Activated naive CD8-positive, alpha-beta T cell treated with anti-CD3 and anti-CD28 coated beads for 36 hours (primary cell): ENCODE data around the gene FLG. TPM values are rescaled to one million over a fixed set of nuclear protein-coding genes. Genes with fewer than 3 reads are reported as not detected.
"Not testable (repeated sequence)": the region's sequence is repeated elsewhere in the genome, so short reads cannot be mapped to it uniquely, and the experiment has no call there.

Source experiments
- DNase-seq: peaks from one replicate; pipeline ENCODE4 v3.0.0; 2021
- H3K27ac Mint-ChIP-seq: one replicate; pipeline ENCODE4 v1.8.0; 2022; ENCODE audit warnings: mild to moderate bottlenecking, moderate library complexity, mixed read lengths
- H3K27me3 Mint-ChIP-seq: one replicate; pipeline ENCODE4 v1.8.0; 2022; ENCODE audit warnings: mild to moderate bottlenecking, mixed read lengths
- H3K36me3 Mint-ChIP-seq: one replicate; pipeline ENCODE4 v1.8.0; 2021; ENCODE audit warnings: mild to moderate bottlenecking, mixed read lengths
- H3K4me1 Mint-ChIP-seq: one replicate; pipeline ENCODE4 v1.8.0; 2021; ENCODE audit warnings: mixed read lengths
- H3K4me3 Mint-ChIP-seq: one replicate; pipeline ENCODE4 v1.8.0; 2022; ENCODE audit warnings: mild to moderate bottlenecking, moderate library complexity, mixed read lengths
- H3K9me3 Mint-ChIP-seq: one replicate; pipeline ENCODE4 v1.8.0; 2022; ENCODE audit warnings: mixed read lengths
- total RNA-seq, 2 experiments: library from RNA; stranded (reverse); gene quantifications; one replicate each; pipeline ENCODE4 v1.2.3, GENCODE V29; 2021

Gene FLG
- total RNA-seq, 2 experiments from 2014 or later: not detected

- no peak for DNase-seq
- Mint-ChIP-seq H3K4me1 (no peaks in the 10 kb centered on the region), H3K9me3 (peaks cover 6% of the 10 kb centered on the region), H3K4me3 (no peak overlapping the region), H3K36me3 (peaks cover 47% of the 10 kb centered on the region), H3K27ac (no peak overlapping the region), H3K27me3 (no peaks in the 10 kb centered on the region)
These were observed 15.1 kb downstream of the FLG start for GRCh38 chr1:152309955-152310354.

GRCh38 chr1:152309320-152309901, 15.6 kb downstream of the FLG start:
- not testable (repeated sequence) for H3K27ac Mint-ChIP-seq, H3K9me3 Mint-ChIP-seq, H3K4me3 Mint-ChIP-seq, H3K4me1 Mint-ChIP-seq, DNase-seq, H3K27me3 Mint-ChIP-seq
- H3K36me3 Mint-ChIP-seq: peaks cover 51% of the 10 kb centered on the region

- H3K4me3 Mint-ChIP-seq, H3K4me1 Mint-ChIP-seq, H3K27ac Mint-ChIP-seq, DNase-seq, H3K27me3 Mint-ChIP-seq, H3K9me3 Mint-ChIP-seq: not testable (repeated sequence)
- peaks cover 48% of the 10 kb centered on the region for H3K36me3 Mint-ChIP-seq
These were observed 16.3 kb downstream of the FLG start for GRCh38 chr1:152308758-152309157.

GRCh38 chr1:152307970-152308369, 17.1 kb downstream of the FLG start:
- not testable (repeated sequence) for H3K27me3 Mint-ChIP-seq, DNase-seq, H3K27ac Mint-ChIP-seq

DNA sequence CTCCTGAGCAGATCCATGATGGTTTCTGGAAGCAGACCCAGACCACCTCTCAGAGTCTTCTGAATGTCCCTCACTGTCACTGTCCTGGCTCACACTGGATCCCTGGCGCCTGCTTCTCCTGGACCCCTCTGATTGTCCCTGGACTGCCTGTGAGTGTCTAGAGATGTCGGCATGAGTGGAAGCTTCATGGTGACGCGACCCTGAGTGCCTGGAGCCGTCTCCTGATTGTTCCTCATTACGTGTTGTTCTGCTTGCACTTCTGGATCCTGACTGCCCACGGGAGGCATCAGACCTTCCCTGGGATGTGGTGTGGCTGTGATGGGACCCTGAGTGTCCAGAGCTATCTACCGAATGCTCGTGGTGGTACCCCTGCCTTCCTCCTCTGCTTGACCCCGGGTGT, 18.9 kb downstream of the FLG start:
- not testable (repeated sequence) for H3K9me3 Mint-ChIP-seq, H3K27ac Mint-ChIP-seq, H3K4me3 Mint-ChIP-seq, H3K27me3 Mint-ChIP-seq, H3K4me1 Mint-ChIP-seq, DNase-seq
- H3K36me3 Mint-ChIP-seq: peaks cover 40% of the 10 kb centered on the region

More at GRCh38 chr1:152307970-152308369, 17.1 kb downstream of the FLG start:
- H3K9me3 Mint-ChIP-seq, H3K4me1 Mint-ChIP-seq, H3K4me3 Mint-ChIP-seq: not testable (repeated sequence)
- H3K36me3 Mint-ChIP-seq: peaks cover 52% of the 10 kb centered on the region

DNA sequence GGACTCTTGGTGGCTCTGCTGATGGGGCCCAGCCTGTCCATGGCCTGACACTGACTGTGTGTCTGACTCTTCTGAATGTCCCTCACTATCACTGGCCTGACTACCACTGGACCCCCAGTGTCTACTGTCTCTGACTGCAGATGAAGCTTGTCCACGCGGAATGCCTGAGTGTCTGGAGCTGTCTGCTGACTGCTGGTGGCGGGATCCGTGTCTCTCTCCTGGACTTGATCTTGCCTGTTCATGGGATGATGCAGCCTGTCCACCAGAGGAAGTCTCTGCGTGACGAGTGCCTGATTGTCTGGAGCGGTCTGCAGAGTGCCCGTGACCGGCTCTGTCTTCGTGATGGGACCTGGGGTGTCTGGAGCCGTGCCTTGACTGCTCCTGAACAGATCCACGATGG, 20.3 kb downstream of the FLG start:
- DNase-seq, H3K27ac Mint-ChIP-seq, H3K4me3 Mint-ChIP-seq, H3K9me3 Mint-ChIP-seq, H3K4me1 Mint-ChIP-seq, H3K27me3 Mint-ChIP-seq: not testable (repeated sequence)
- H3K36me3 Mint-ChIP-seq: peaks cover 27% of the 10 kb centered on the region

DNA sequence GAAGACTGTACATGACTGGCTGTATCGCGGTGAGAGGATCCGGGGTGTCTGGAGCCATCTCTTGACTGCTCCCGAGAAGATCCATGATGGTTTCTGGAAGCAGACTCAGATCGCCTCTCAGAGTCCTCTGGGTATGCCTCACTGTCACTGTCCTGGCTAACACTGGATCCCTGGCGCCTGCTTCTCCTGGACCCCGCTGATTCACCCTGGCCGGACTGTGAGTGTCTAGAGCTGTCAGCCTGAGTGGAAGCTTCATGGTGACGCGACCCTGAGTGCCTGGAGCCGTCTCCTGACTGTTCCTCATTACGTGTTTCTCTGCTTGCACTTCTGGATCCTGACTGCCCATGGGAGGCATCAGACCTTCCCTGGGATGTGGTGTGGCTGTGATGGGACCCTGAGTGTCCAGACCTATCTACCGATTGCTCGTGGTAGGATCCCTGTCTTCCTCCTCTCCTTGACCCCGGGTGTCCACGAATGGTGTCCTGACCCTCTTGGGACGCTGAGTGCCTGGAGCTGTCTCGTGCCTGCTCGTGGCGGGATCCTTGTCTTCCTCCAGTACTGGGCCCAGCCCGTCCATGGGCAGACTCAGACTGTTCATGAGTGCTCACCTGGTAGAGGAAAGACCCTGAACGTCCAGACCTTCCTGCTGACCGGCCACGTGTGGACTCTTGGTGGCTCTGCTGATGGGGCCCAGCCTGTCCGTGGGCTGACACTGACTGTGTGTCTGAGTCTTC, 21.7 kb downstream of the FLG start:
- H3K27me3 Mint-ChIP-seq, H3K4me1 Mint-ChIP-seq, H3K9me3 Mint-ChIP-seq, DNase-seq, H3K27ac Mint-ChIP-seq, H3K4me3 Mint-ChIP-seq: not testable (repeated sequence)
- H3K36me3 Mint-ChIP-seq: peaks cover 16% of the 10 kb centered on the region

DNA sequence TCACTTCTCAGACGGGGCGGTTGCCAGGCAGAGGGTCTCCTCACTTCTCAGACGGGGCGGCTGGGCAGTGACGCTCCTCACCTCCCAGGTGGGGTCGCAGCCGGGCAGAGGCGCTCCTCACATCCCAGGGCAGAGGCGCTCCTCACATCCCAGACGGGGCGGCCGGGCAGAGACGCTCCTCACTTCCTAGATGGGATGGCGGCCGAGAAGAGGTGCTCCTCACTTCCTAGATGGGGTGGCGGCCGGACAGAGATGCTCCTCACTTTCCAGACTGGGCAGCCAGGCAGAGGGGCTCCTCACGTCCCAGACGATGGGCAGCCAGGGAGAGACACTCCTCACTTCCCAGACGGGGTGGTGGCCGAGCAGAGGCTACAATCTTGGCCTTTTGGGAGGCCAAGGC, 68.6 kb downstream of the FLG start:
- H3K4me3 Mint-ChIP-seq, DNase-seq, H3K27me3 Mint-ChIP-seq, H3K27ac Mint-ChIP-seq, H3K4me1 Mint-ChIP-seq: not testable (repeated sequence)
- H3K36me3 Mint-ChIP-seq: peaks cover 27% of the 10 kb centered on the region
- H3K9me3 Mint-ChIP-seq: peaks cover 14% of the 10 kb centered on the region

Other genes with a start within 250 kb of the FLG start
- not detected for gene TCHHL1, start 236.2 kb downstream of the FLG start, total RNA-seq
- gene TCHH, start 209.8 kb downstream of the FLG start, total RNA-seq: under 1 TPM; 0.12 to 0.22 TPM
- not detected for gene RPTN, start 166.0 kb downstream of the FLG start, total RNA-seq
- not detected for gene HRNR, start 101.0 kb downstream of the FLG start, total RNA-seq
- not detected for gene FLG2, start 34.8 kb upstream of the FLG start, total RNA-seq
- gene CRNN, start 89.0 kb upstream of the FLG start, total RNA-seq: not detected
- gene LCE5A, start 185.6 kb upstream of the FLG start, total RNA-seq: not detected
- gene CRCT1, start 189.2 kb upstream of the FLG start, total RNA-seq: not detected
- gene LCE3E, start 241.5 kb upstream of the FLG start, total RNA-seq: not detected